Measurements from ENCODE around the gene ZNF425.

- TF ChIP-seq, protein P1, sequence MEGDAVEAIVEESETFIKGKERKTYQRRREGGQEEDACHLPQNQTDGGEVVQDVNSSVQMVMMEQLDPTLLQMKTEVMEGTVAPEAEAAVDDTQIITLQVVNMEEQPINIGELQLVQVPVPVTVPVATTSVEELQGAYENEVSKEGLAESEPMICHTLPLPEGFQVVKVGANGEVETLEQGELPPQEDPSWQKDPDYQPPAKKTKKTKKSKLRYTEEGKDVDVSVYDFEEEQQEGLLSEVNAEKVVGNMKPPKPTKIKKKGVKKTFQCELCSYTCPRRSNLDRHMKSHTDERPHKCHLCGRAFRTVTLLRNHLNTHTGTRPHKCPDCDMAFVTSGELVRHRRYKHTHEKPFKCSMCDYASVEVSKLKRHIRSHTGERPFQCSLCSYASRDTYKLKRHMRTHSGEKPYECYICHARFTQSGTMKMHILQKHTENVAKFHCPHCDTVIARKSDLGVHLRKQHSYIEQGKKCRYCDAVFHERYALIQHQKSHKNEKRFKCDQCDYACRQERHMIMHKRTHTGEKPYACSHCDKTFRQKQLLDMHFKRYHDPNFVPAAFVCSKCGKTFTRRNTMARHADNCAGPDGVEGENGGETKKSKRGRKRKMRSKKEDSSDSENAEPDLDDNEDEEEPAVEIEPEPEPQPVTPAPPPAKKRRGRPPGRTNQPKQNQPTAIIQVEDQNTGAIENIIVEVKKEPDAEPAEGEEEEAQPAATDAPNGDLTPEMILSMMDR (conservative IDR thresholded peaks at IDR 0.05): no peak
- no peak for TF ChIP-seq ZFX (IDR thresholded peaks at IDR 0.05)
These were observed 72.7 kb downstream of the ZNF425 start for GRCh38 chr7:149053384-149053783.
